IMR-90 (cell line): ENCODE results near the gene TWSG1.

Source experiments
- CEBPB ChIP-seq: IDR thresholded peaks from 2 replicates; pipeline ENCODE4 v1.6.1; 2012; ENCODE audit warnings: low read depth, low read length, improper control_type of control experiment
- CTCF ChIP-seq: conservative IDR thresholded peaks from 2 replicates; pipeline ENCODE4 v1.5.1; 2012; ENCODE audit warnings: mild to moderate bottlenecking, low read depth, low read length, improper control_type of control experiment
- MAFK ChIP-seq: IDR thresholded peaks from 2 replicates; pipeline ENCODE4 v1.6.1; 2012; ENCODE audit warnings: low read depth, low read length, improper control_type of control experiment
- MXI1 ChIP-seq: IDR thresholded peaks from 2 replicates; pipeline ENCODE4 v1.6.1; 2012; ENCODE audit warnings: low read depth, mild to moderate bottlenecking, low read length, moderate library complexity, borderline replicate concordance
- POLR2A ChIP-seq: IDR thresholded peaks from 2 replicates; pipeline ENCODE4 v1.6.1; 2012; ENCODE audit warnings: mild to moderate bottlenecking, low read depth, low read length
- RAD21 ChIP-seq: IDR thresholded peaks from 2 replicates; pipeline ENCODE4 v1.6.1; 2012; ENCODE audit warnings: low read length, improper control_type of control experiment
- SMC3 ChIP-seq: fragments of 150-350 bp; IDR thresholded peaks from 2 replicates; pipeline ENCODE4 v1.6.1; 2016; ENCODE audit warnings: low read depth, mild to moderate bottlenecking, antibody characterized with exemption, low read length, moderate library complexity
- USF2 ChIP-seq: fragments of 150-350 bp; IDR thresholded peaks from 2 replicates; pipeline ENCODE4 v1.6.1; 2017; ENCODE audit warnings: mild to moderate bottlenecking, antibody characterized with exemption, low read length, low read depth
- TF ChIP-seq, protein P1 (sequence below): fragments of 150-350 bp; IDR thresholded peaks from 2 replicates; pipeline ENCODE4 v1.6.1; 2016; ENCODE audit warnings: low read depth, mild to moderate bottlenecking, low read length, moderate library complexity, borderline replicate concordance

- no peak for TF ChIP-seq POLR2A
- TF ChIP-seq MAFK, result no peak
- TF ChIP-seq CTCF, result no peak
- TF ChIP-seq, protein P1, sequence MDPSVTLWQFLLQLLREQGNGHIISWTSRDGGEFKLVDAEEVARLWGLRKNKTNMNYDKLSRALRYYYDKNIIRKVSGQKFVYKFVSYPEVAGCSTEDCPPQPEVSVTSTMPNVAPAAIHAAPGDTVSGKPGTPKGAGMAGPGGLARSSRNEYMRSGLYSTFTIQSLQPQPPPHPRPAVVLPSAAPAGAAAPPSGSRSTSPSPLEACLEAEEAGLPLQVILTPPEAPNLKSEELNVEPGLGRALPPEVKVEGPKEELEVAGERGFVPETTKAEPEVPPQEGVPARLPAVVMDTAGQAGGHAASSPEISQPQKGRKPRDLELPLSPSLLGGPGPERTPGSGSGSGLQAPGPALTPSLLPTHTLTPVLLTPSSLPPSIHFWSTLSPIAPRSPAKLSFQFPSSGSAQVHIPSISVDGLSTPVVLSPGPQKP, result no peak
- no peak for TF ChIP-seq USF2
- no peak for TF ChIP-seq RAD21
- no peak for TF ChIP-seq MXI1
- peak; percentile 85 for TF ChIP-seq CEBPB
- no peak for TF ChIP-seq SMC3
These were observed 10.7 kb upstream of the TWSG1 start for GRCh38 chr18:9323750-9324445.
